ENCODE measurements around the gene HHIP.

- TF ChIP-seq CTCF (IDR thresholded peaks at IDR 0.05; ENCODE audit: low read length) (no peak), EZH2 (IDR thresholded peaks at IDR 0.05; ENCODE audit: borderline replicate concordance, low read length) (no peak)
Observed at GRCh38 chr4:144733566-144733965, 87.6 kb downstream of the HHIP start.
